Activated CD4-positive, CD25-positive, alpha-beta regulatory T cell treated with anti-CD3 and anti-CD28 coated beads, Interleukin-2, amount 50 U/mL, for 72 hours (primary cell): ENCODE measurements around the gene LHX4.

Experiments
- DNase-seq: peaks from one replicate; pipeline ENCODE4 v3.0.0; 2021

Gene LHX4

GRCh38 chr1:180247061-180247460, 17.0 kb downstream of the LHX4 start:
- DNase-seq = no peak

GRCh38 chr1:180247580-180247979, 17.5 kb downstream of the LHX4 start:
- DNase-seq = no peak

GRCh38 chr1:180248176-180248575, 18.1 kb downstream of the LHX4 start:
- no peak for DNase-seq

GRCh38 chr1:180248731-180249681, 18.9 kb downstream of the LHX4 start:
- DNase-seq = no peak

GRCh38 chr1:180249725-180250498, 19.8 kb downstream of the LHX4 start:
- peak; percentile 4 for DNase-seq

- no peak for DNase-seq
Measured at GRCh38 chr1:180250499-180250770, 20.4 kb downstream of the LHX4 start.

- DNase-seq = no peak
Measured at GRCh38 chr1:180250883-180251509, 20.9 kb downstream of the LHX4 start.

GRCh38 chr1:180251526-180252305, 21.7 kb downstream of the LHX4 start:
- no peak for DNase-seq

GRCh38 chr1:180252638-180253536, 22.8 kb downstream of the LHX4 start:
- peak; percentile 70 for DNase-seq

GRCh38 chr1:180253585-180254495, 23.8 kb downstream of the LHX4 start:
- DNase-seq = no peak

GRCh38 chr1:180254496-180254819, 24.4 kb downstream of the LHX4 start:
- no peak for DNase-seq

- DNase-seq = no peak
Measured at GRCh38 chr1:180254854-180255253, 24.8 kb downstream of the LHX4 start.

GRCh38 chr1:180255536-180256340, 25.7 kb downstream of the LHX4 start:
- DNase-seq = no peak

GRCh38 chr1:180256341-180257027, 26.4 kb downstream of the LHX4 start:
- DNase-seq = no peak

GRCh38 chr1:180257028-180257386, 26.9 kb downstream of the LHX4 start:
- DNase-seq = no peak

GRCh38 chr1:180257486-180257885, 27.4 kb downstream of the LHX4 start:
- DNase-seq = no peak

GRCh38 chr1:180258290-180258689, 28.2 kb downstream of the LHX4 start:
- no peak for DNase-seq

- DNase-seq = no peak
Measured at GRCh38 chr1:180258935-180259334, 28.9 kb downstream of the LHX4 start.
